Upper lobe of left lung (tissue), 6 donors: Measurements from ENCODE around the gene DGKI. TPM values are rescaled to one million over a fixed set of nuclear protein-coding genes. Genes with fewer than 3 reads are reported as not detected.
"Not testable (repeated sequence)": the region's sequence is repeated elsewhere in the genome, so short reads cannot be mapped to it uniquely, and the experiment has no call there.

Experiments used
- ATAC-seq, 2 donors: fragments of 200-7000 bp; cut with Tn5 transposase; one replicate each; pipeline ENCODE4 v1.9.1; 2022; ENCODE audit warnings: mild to moderate bottlenecking in 2 of 2, moderate library complexity in 2 of 2; ENCODE audit not compliant: low FRiP score in 2 of 2
- DNase-seq, 2 donors: peaks; one replicate each; pipeline ENCODE4 v3.0.0-alpha.2; 2019 to 2020
- H3K27ac ChIP-seq, 4 donors: fragments of 200-600 bp; sonication (generic); one replicate each; pipeline ENCODE4 v1.5.1; 2016 to 2019
- H3K27me3 ChIP-seq, 4 donors: fragments of 200-600 bp; sonication (generic); one replicate each; pipeline ENCODE4 v1.5.1; 2017 to 2019
- H3K36me3 ChIP-seq, 4 donors: fragments of 200-600 bp; sonication (generic); one replicate each; pipeline ENCODE4 v1.5.1; 2016 to 2019
- H3K4me1 ChIP-seq, 4 donors: fragments of 200-600 bp; sonication (generic); one replicate each; pipeline ENCODE4 v1.5.1; 2018 to 2019
- H3K4me3 ChIP-seq, 4 donors: fragments of 200-600 bp; sonication (generic); one replicate each; pipeline ENCODE4 v1.5.1; 2017 to 2019; ENCODE audit warnings: mild to moderate bottlenecking in 2 of 4, moderate library complexity in 1 of 4
- H3K9me3 ChIP-seq, 4 donors: fragments of 200-600 bp; sonication (generic); one replicate each; pipeline ENCODE4 v1.5.1; 2018 to 2019
- CTCF ChIP-seq, 6 experiments: fragments of 450-650 bp in 4 of 6; fragments of 200-600 bp in 2 of 6; sonication (generic) in 2 of 6; IDR thresholded peaks; one replicate each; pipeline ENCODE4 v1.5.1; 2016 to 2019; ENCODE audit warnings: antibody characterized with exemption in 6 of 6
- EP300 ChIP-seq, 4 donors: sonication (generic); formaldehyde crosslinking; IDR thresholded peaks; one replicate each; pipeline ENCODE4 v1.5.1; 2017; ENCODE audit warnings: antibody characterized with exemption in 4 of 4, control low read depth in 2 of 4
- POLR2A ChIP-seq, 4 donors: fragments of 450-650 bp; IDR thresholded peaks; one replicate each; pipeline ENCODE4 v1.5.1; 2016 to 2017; ENCODE audit warnings: antibody characterized with exemption in 4 of 4, mild to moderate bottlenecking in 2 of 4
- POLR2AphosphoS5 ChIP-seq, 2 donors: sonication (generic); formaldehyde crosslinking; IDR thresholded peaks; one replicate each; pipeline ENCODE4 v1.5.1; 2017; ENCODE audit warnings: antibody characterized with exemption in 2 of 2
- WGBS, 2 donors: methylation state at CpG; one replicate each; pipeline ENCODE4 v1.1.5; 2017 to 2018; 5-methylcytosine and 5-hydroxymethylcytosine counted together
- total RNA-seq, 6 donors: library from RNA; depleted of rRNA in 4 of 6; stranded (reverse); fragments of >200 nt in 4 of 6; gene quantifications; one replicate each; pipeline versions ENCODE4 v1.1.0 to v1.2.1, GENCODE V29; 2016 to 2021
- donor health status: DM: no; HTN: no; CAD: no; lungs with moderate emphysema.
- donor health status: DM: no; HTN: yes; CAD: no; lungs with severe emphysema.

Gene DGKI
- total RNA-seq, 6 donors from 2014 or later: under 0.01 to 4.5 (median 0.34) TPM; not detected in 1

- DNase-seq (no peak), ATAC-seq (peak; percentile 22 to 68)
- H3K9me3 ChIP-seq: no peaks in the 10 kb centered on the region
- TF ChIP-seq POLR2AphosphoS5 (IDR thresholded peaks at IDR 0.05) (no peak), POLR2A (IDR thresholded peaks at IDR 0.05) (no peak), CTCF (IDR thresholded peaks at IDR 0.05) (no peak), EP300 (IDR thresholded peaks at IDR 0.05) (no peak)
- no peaks in the 10 kb centered on the region for H3K36me3 ChIP-seq
- no peak overlapping the region for H3K27ac ChIP-seq
- H3K4me1 ChIP-seq: peaks cover 0 to 11% (median 2%) of the 10 kb centered on the region in 4 donors
- no peak overlapping the region for H3K4me3 ChIP-seq
- WGBS, 2 donors: 21 to 42% methylated on average over 6 of the region's 6 CpGs
- no peaks in the 10 kb centered on the region for H3K27me3 ChIP-seq
These were observed 392.0 kb downstream of the DGKI start for GRCh38 chr7:137454767-137455166.

- Histone ChIP-seq H3K4me1 (peaks cover 0 to 11% (median 2%) of the 10 kb centered on the region in 4 donors), H3K27me3 (no peaks in the 10 kb centered on the region), H3K4me3 (no peak overlapping the region), H3K27ac (no peak overlapping the region), H3K9me3 (no peaks in the 10 kb centered on the region), H3K36me3 (no peaks in the 10 kb centered on the region)
- ATAC-seq (peak in 1 of 2 donors; percentile 80), DNase-seq (no peak)
- no peak for TF ChIP-seq POLR2A (IDR thresholded peaks at IDR 0.05)
- TF ChIP-seq POLR2AphosphoS5 (IDR thresholded peaks at IDR 0.05): no peak
- TF ChIP-seq EP300 (IDR thresholded peaks at IDR 0.05): no peak
- peak; percentile 32 to 66 (median 58) for TF ChIP-seq CTCF (IDR thresholded peaks at IDR 0.05)
- 2 to 7% methylated on average over 5 of the region's 5 CpGs for WGBS, 2 donors
These were observed 392.5 kb downstream of the DGKI start for GRCh38 chr7:137454246-137454724.

DNA sequence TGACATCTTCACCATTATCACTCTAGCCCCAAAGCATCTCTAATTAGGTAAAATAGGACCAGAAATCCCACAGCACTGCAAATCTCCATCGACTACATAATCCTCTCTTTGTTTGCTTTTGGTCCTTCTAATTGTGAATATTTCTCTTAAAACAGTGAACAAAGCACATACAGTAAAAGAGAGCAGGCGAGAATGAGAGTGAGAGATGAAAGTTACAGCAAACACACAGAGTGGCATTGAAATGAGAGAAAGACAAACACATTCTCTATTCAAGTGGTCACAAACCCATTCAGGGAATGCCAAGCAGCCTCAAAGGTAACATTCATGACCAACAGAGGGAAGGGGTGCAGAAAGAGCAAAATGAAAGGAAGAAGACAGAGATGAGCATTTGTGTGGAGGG lies 393.4 kb downstream of the DGKI start:
- ATAC-seq: no peak
- Histone ChIP-seq H3K4me1 (peaks cover 0 to 11% (median 2%) of the 10 kb centered on the region in 4 donors), H3K36me3 (no peaks in the 10 kb centered on the region), H3K27ac (no peak overlapping the region), H3K4me3 (no peak overlapping the region), H3K27me3 (no peaks in the 10 kb centered on the region), H3K9me3 (no peaks in the 10 kb centered on the region)
- DNase-seq: no peak
- 47 to 62% methylated on average over 2 of the region's 2 CpGs for WGBS, 2 donors
- TF ChIP-seq POLR2AphosphoS5 (IDR thresholded peaks at IDR 0.05): no peak
- no peak for TF ChIP-seq EP300 (IDR thresholded peaks at IDR 0.05)
- peak in 1 of 6 experiments; percentile 14 for TF ChIP-seq CTCF (IDR thresholded peaks at IDR 0.05)
- no peak for TF ChIP-seq POLR2A (IDR thresholded peaks at IDR 0.05)

DNA sequence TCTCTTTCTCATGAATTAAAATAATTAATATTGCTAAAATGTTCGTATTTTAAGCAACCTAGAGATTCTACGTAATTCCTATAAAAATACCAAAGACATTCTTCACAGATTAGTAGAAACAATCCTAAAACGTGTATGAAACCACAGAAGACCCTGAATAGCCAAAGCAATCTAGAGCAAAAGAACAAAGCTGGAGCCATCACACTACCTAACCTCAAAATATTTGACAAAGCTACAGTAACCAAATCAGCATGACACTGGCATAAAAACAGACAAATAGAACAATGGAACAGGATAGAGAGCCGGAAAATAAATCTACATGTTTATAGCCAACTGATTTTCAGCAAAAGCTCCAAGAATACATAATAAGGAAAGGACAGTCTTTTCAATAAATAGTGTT lies 397.8 kb downstream of the DGKI start:
- 82% methylated on average over 4 of the region's 4 CpGs for WGBS, 2 donors
- Histone ChIP-seq H3K4me1 (peaks cover 0 to 9% (median under 1%) of the 10 kb centered on the region in 4 donors), H3K9me3 (no peaks in the 10 kb centered on the region), H3K27ac (no peak overlapping the region), H3K27me3 (no peaks in the 10 kb centered on the region), H3K36me3 (no peaks in the 10 kb centered on the region), H3K4me3 (no peak overlapping the region)
- TF ChIP-seq CTCF (IDR thresholded peaks at IDR 0.05): no peak
- no peak for TF ChIP-seq EP300 (IDR thresholded peaks at IDR 0.05)
- no peak for TF ChIP-seq POLR2A (IDR thresholded peaks at IDR 0.05)
- TF ChIP-seq POLR2AphosphoS5 (IDR thresholded peaks at IDR 0.05): no peak
- no peak for ATAC-seq
- DNase-seq: no peak

GRCh38 chr7:137448572-137448971 lies 398.2 kb downstream of the DGKI start:
- DNase-seq, ATAC-seq, H3K27me3 ChIP-seq, H3K36me3 ChIP-seq, H3K27ac ChIP-seq, H3K9me3 ChIP-seq, H3K4me1 ChIP-seq, H3K4me3 ChIP-seq: not testable (repeated sequence)
- 95 to 100% methylated on average over 1 of the region's 1 CpG for WGBS, 2 donors
